Measurements from ENCODE around the gene GALNS. TPM values are rescaled to one million over a fixed set of nuclear protein-coding genes. Genes with fewer than 3 reads are reported as not detected.

GALNS gene
- total and polyA plus RNA-seq, 2 donors (not counting 1 experiment from before 2014, with no cell fraction given) = 10.6 to 29.6 TPM

GRCh38 chr16:88879788-88880055 is 23.0 kb upstream of the GALNS start:
- no peak for DNase-seq (ENCODE audit: low read depth in 2 of 2)
- no peaks in the 10 kb centered on the region for H3K9me3 ChIP-seq (ENCODE audit: control insufficient read depth, insufficient read depth, low read depth, low read length)
- H4K20me1 ChIP-seq (ENCODE audit: control insufficient read depth, extremely low read depth, insufficient read depth, low read length) = no peaks in the 10 kb centered on the region
- H3K27ac ChIP-seq (ENCODE audit: insufficient read depth, low read length) = no peak overlapping the region
- H3K36me3 ChIP-seq (ENCODE audit: control insufficient read depth, insufficient read depth, low read length) = no peaks in the 10 kb centered on the region
- no peak overlapping the region for H2AFZ ChIP-seq (ENCODE audit: low read length)
- H3K27me3 ChIP-seq (ENCODE audit: control insufficient read depth, insufficient read depth, low read length) = no peaks in the 10 kb centered on the region
- no peak overlapping the region for H3K9ac ChIP-seq (ENCODE audit: insufficient read depth, low read length)
- no peaks in the 10 kb centered on the region for H3K79me2 ChIP-seq (ENCODE audit: control insufficient read depth, insufficient read depth, low read length)
- H3K4me1 ChIP-seq (ENCODE audit: control insufficient read depth, extremely low read depth, insufficient read depth, low read length) = no peaks in the 10 kb centered on the region
- TF ChIP-seq EZH2 (IDR thresholded peaks at IDR 0.05; ENCODE audit: low read length, missing control alignments) (no peak), CTCF (conservative IDR thresholded peaks at IDR 0.05 in 1 of 2, IDR thresholded peaks at IDR 0.05 in 1 of 2; ENCODE audit: low read depth in 1 of 2, low read length in 2 of 2) (no peak)
- no peak overlapping the region for H3K4me2 ChIP-seq (ENCODE audit: extremely low read depth, insufficient read depth, low read length)
- no peak overlapping the region for H3K4me3 ChIP-seq (replicated peaks in 1 of 4; ENCODE audit: control extremely low read depth in 1 of 4, insufficient read depth in 1 of 4, low read depth in 3 of 4, low read length in 4 of 4)

GRCh38 chr16:88878967-88879787 is 22.4 kb upstream of the GALNS start:
- no peaks in the 10 kb centered on the region for H4K20me1 ChIP-seq (ENCODE audit: control insufficient read depth, extremely low read depth, insufficient read depth, low read length)
- no peaks in the 10 kb centered on the region for H3K4me1 ChIP-seq (ENCODE audit: control insufficient read depth, extremely low read depth, insufficient read depth, low read length)
- no peaks in the 10 kb centered on the region for H3K79me2 ChIP-seq (ENCODE audit: control insufficient read depth, insufficient read depth, low read length)
- no peak overlapping the region for H3K4me3 ChIP-seq (replicated peaks in 1 of 4; ENCODE audit: control extremely low read depth in 1 of 4, insufficient read depth in 1 of 4, low read depth in 3 of 4, low read length in 4 of 4)
- H3K27ac ChIP-seq (ENCODE audit: insufficient read depth, low read length) = no peak overlapping the region
- no peak overlapping the region for H3K9ac ChIP-seq (ENCODE audit: insufficient read depth, low read length)
- H3K4me2 ChIP-seq (ENCODE audit: extremely low read depth, insufficient read depth, low read length) = no peak overlapping the region
- TF ChIP-seq EZH2 (IDR thresholded peaks at IDR 0.05; ENCODE audit: low read length, missing control alignments) (no peak), CTCF (conservative IDR thresholded peaks at IDR 0.05 in 1 of 2, IDR thresholded peaks at IDR 0.05 in 1 of 2; ENCODE audit: low read depth in 1 of 2, low read length in 2 of 2) (no peak)
- no peaks in the 10 kb centered on the region for H3K36me3 ChIP-seq (ENCODE audit: control insufficient read depth, insufficient read depth, low read length)
- H3K27me3 ChIP-seq (ENCODE audit: control insufficient read depth, insufficient read depth, low read length) = no peaks in the 10 kb centered on the region
- DNase-seq (ENCODE audit: low read depth in 2 of 2) = no peak
- no peak overlapping the region for H2AFZ ChIP-seq (ENCODE audit: low read length)
- no peaks in the 10 kb centered on the region for H3K9me3 ChIP-seq (ENCODE audit: control insufficient read depth, insufficient read depth, low read depth, low read length)

GRCh38 chr16:88878356-88878755 is 21.6 kb upstream of the GALNS start:
- Histone ChIP-seq H3K4me3 (replicated peaks in 1 of 4; ENCODE audit: control extremely low read depth in 1 of 4, insufficient read depth in 1 of 4, low read depth in 3 of 4, low read length in 4 of 4) (no peak overlapping the region), H3K4me1 (ENCODE audit: control insufficient read depth, extremely low read depth, insufficient read depth, low read length) (no peaks in the 10 kb centered on the region), H3K36me3 (ENCODE audit: control insufficient read depth, insufficient read depth, low read length) (no peaks in the 10 kb centered on the region), H3K27ac (ENCODE audit: insufficient read depth, low read length) (no peak overlapping the region), H3K9me3 (ENCODE audit: control insufficient read depth, insufficient read depth, low read depth, low read length) (no peaks in the 10 kb centered on the region), H3K9ac (ENCODE audit: insufficient read depth, low read length) (no peak overlapping the region), H3K79me2 (ENCODE audit: control insufficient read depth, insufficient read depth, low read length) (no peaks in the 10 kb centered on the region), H3K27me3 (ENCODE audit: control insufficient read depth, insufficient read depth, low read length) (no peaks in the 10 kb centered on the region), H3K4me2 (ENCODE audit: extremely low read depth, insufficient read depth, low read length) (no peak overlapping the region), H4K20me1 (ENCODE audit: control insufficient read depth, extremely low read depth, insufficient read depth, low read length) (no peaks in the 10 kb centered on the region), H2AFZ (ENCODE audit: low read length) (no peak overlapping the region)
- no peak for TF ChIP-seq EZH2 (IDR thresholded peaks at IDR 0.05; ENCODE audit: low read length, missing control alignments)
- DNase-seq (ENCODE audit: low read depth in 2 of 2) = no peak
